GM21381 (cell line): ENCODE measurements around the gene SYNGR2.

Experiments
- ATAC-seq: cut with Tn5 transposase; IDR thresholded peaks from one replicate; pipeline ENCODE4 v1.9.1; 2021; ENCODE audit warnings: mild to moderate bottlenecking, moderate library complexity; ENCODE audit not compliant: unreplicated experiment

SYNGR2 gene

DNA sequence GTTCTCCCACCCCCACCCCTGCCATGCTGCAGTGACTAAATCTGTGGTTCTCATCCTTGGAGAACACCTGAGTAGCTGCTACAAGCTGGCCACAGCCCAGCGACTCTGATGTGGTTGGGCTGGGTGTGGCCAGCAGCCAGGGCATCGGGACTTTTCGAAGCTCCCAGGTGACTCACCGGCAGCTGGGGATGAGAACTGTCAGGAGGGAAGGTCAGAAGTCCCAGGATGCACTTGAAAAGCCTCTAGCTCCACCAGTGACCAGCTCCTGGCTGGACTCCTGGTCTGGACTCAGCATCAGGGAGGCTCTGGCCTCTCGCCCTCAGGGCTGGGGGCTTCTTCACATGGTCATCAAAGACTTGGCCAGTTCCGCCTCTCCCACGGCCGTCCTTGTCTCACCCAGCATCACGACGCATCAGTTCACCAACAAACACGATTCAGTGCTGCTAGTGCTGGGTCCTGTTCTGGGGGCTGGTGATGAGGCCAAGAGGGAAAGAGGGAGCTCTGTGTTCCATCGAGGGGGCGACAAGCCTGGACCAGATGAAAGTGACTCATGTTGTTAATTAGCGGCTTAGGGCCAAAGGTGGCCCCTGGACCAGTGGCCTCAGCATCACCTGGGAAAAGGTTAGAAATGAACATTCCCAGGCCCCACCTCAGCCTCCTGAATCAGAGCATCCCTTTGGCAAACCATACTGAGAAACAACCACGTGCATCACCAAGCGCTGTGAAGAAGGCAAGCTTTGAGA lies 26.1 kb upstream of the SYNGR2 start:
- no peak for ATAC-seq

DNA sequence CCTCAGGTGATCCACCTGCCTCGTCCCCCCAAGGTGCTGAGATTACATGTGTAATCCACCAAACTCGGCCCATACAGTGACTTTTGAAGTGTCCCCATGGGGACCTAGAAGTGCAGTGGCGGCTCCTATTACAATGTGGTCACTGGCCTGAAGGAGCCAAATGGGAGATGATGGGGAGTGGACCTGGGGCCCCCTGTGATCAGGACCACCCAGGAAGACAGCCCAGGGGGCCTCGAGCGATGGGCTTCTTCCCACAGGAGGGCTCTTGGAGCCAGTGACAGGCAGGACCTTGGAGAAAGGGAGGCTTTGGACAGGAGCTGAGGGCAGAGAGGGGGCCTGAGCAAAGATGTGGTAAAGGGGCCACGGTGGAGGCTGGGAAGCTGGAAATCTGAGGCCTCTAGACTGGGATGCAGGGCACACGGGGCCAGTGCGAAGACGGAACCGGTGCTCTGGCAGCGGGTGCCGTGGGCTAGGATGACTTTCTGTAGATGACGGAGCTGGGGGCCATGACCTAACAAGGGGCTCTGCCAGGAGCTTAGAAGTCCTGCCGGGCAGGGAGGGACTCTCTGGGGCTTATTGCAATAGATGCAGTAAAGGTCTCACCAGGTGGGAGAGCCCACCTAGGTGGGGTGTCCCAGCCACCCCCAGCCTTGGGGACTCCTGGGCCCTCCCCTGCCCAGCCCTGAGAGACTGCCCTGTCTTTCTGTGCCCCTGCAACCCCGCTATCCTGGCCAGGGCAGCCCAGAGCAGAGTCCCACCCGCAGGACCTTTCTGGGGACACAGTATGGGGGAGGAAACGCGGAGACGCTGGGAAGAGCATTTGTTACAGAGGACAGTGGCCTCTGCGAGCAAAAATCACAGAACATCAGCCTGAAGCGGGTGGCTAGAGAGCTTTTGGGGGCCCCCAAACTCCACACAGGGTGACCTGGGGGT lies 24.9 kb upstream of the SYNGR2 start:
- no peak for ATAC-seq

DNA sequence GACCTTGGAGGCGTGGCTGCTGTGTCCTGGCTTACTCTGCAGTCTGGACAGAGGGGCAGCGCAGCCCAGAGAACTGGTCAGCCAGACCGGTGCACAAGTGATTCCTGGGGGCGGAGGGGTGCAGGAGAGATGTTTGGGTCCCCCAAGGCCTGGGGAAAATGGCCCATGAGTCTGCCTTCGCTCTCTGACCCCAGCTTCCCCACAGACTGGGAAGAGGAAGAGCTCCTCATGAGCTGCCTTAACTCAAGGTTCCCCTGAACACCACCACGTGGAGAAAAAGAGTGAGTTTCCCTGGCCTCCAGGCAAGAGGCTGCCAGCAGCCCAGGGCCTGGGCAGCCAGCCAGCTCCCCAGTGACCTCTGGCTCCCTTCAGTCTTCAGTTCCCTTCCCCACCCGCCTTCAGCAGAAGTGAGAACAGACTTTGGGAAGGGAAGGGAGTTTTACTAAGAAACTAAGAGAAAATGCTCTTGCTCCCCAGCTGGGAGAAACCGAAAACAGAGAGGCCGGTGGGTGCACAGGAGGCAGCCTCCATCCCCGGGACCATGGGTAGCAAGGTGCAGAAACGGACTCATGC lies 24.1 kb upstream of the SYNGR2 start:
- ATAC-seq = no peak

DNA sequence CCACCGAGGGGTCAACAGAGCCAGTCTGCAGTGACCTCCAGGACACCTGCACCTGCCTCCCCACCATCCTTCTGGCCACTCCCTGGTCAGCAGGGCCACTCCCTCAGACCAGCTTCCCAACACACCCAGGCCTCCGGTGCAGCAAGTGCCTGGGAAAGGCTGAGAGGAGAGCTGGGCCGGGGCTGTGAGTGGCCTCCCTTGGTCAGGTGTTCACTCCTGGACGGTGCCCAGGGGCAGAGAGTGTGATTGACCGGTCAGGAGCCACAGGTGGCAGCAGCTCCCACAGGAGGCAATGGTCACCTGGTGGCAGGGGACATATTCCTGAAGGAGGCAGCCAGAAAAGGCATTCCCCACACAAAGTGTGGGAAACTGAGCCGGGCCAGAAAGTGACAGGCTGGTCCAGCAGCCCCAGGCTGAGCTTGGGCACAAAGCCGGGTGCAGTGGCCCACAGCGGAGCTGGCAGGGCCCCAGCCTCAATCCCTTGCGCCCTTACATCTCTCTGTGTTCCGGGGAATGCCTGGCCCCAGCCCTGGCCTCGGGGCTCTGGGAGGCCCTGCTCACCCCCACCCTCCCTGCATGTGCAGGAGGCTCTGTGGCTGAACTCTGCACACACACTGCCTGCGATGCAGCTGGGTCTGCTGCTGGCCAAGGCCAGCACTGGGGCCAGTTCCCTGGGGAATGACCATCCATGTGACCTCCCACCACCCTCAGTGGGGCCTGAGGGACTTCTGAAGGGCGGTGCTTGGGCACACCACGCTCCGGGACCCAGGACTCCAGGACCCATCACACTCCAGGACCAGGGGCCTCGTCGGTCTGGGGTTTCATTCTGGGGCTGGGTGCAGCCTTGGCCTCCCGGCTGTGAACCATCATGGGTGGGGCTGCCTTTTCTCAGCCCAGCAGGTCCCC lies 23.4 kb upstream of the SYNGR2 start:
- ATAC-seq = no peak

DNA sequence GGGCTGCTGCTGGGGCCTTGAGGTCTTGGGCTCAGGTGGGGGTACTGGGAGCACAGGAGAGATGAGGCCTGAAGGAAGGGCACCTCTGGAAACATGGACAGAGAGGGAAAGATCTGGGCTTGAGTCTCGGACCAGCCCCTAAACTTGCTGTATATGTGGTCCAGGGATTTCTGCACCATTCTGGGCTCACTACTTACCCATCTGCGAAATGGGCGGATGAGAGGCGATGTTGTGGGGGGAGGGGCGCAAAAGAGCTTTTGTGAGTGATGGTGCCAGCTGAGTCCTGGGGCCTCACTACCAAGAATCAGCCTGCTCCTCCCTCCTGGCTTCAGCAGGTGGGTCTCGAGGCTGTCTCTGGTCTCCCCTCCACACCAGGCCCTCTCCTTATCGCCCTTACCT lies 21.9 kb upstream of the SYNGR2 start:
- ATAC-seq = no peak

DNA sequence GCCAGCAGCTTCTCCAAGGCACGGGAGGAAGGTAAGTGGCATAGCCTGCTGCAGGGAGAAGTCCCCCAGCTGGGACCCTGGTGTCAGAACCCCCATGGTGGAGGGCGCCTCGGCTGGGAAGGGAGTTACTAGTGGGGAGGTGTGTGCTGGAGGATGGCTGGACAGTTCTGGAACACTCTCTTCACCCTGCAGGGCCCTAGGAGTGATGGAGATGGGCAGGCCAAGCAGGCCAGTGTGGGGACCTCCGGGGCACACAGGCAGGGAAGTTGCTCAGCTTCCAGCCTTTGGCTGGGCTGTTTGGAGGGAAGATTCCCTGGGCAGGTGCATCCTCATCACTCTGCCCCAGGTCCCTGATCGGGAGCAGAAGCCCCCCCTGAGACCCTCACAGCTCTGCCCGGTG lies 21.5 kb upstream of the SYNGR2 start:
- no peak for ATAC-seq

DNA sequence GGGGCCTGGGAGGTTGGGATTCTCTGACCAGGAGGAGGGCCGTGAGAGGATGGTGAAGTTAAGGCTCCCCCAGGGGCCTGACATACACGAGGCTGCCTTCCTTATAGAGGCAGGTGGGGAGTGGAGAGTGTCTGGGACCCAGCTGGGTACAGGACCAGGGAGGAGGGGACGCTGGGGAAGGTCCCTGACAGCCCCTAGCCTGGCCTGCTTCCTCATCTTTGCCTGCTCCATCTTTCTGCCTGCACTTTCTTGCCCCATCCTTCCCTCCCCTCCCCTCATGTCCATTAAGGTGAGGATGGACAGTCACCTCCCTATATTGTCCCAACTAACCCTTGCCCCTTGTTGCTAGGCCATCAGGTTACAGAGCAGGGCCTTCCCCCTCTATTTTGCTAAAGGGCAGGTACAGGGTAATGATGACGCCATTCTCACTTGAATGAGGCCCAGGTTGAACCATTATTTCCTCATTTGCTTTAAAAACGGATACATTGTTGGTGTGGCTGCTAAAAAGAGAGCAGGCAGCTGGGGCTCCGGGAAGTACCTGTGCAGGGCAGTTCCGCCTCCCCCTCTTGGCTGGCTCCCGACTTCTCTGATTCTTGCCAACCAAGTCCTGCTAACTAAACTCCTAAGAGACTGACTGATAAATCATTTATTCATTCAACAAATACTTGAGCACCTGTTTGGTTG lies 20.9 kb upstream of the SYNGR2 start:
- ATAC-seq = no peak

DNA sequence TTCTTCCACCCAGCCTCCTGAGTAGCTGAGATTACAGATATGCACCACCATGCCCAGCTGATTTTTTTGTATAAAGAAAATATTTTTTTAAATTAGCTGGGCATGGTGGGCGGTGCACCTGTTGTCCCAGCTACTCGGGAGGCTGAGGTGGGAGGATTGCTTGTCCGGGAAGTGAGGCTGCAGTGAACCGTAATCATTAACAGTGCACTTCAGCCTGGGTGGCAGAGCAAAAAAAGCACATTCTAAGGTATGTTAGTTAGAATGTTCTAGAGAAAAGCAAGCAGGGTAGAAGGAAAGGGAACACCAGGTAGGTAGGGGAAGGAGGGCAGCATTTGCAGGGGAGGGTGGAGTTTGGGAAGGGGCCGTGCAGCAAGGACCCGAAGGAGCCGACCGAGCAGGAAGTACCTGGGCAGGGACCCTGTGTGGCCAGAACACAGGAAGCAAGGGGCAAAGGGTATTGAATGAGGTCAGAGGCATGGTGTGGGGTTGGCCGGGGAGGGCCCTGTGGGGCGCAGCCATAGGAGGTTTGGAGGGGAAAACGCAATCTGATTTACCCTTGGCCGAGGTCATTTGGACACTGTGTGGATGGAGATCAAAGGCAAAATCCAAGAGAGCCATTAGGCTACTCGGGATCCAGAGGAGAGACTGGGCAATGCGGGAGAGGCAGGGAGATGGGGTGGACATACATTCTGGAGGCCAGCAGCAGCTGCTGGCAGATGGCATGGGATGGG lies 19.9 kb upstream of the SYNGR2 start:
- ATAC-seq = no peak

DNA sequence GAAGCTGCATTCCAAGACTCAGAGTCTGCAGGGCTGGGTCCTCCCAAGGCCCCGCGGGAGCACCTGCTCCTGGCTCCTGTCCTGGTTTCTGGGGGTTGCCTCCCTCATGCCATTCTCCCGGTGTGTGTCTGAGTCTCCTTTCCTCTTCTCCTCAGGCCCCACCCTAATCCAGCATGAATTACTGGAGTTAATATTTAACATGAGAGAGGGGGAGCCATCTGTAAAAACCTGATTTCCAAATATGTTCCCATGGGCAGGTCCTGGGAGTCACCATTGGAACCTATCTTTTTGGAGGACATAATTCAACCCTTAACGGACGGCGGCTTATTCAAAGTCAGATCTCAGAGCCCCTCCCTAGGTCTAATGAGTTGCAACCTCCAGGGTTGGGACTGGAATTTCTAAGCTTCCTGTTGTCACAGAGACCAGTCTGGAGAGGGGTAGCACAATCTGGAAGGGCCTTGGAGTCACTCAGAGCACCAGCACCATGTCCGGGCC lies 16.8 kb upstream of the SYNGR2 start:
- no peak for ATAC-seq

DNA sequence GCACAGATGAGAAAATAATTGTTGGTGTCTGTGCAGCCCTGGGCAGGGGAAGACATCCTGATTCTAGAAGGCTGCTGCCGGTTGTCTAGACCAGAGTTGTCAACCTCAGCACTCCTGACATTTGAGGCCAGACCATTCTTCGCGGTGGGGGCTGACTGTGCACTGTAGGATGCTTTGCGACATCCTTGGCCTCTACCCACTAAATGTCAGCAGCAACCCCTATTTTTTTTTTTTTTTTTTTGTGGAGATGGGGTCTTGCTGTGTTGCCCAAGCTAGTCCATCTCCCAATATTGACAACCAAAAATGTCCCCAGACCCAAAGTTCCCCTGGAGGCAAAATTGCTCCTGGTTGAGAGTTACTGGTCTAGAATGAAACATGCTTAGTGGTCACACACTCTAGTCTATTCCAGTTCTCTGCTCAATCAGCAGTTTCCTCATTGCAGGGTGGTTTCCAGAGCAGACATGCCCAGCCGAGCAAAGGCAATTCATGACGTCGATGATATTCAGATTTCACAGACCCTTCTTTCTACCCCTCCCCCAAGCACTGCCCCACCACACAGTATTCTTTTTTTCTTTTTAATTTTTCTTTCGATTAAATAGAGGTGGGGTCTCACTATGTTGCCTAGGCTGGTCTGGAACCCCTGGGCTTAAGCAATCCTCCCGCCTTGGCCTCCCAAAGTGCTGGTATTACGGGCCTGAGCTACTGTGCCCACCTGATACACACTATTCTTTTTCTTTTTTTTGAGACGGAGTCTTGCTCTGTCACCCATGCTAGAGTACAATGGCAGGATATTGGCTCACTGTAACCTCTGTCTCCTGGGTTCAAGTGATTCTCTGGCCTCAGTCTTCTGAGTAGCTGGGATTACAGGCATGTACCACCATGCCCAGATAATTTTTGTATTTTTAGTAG lies 13.2 kb upstream of the SYNGR2 start:
- ATAC-seq = peak; percentile 50

DNA sequence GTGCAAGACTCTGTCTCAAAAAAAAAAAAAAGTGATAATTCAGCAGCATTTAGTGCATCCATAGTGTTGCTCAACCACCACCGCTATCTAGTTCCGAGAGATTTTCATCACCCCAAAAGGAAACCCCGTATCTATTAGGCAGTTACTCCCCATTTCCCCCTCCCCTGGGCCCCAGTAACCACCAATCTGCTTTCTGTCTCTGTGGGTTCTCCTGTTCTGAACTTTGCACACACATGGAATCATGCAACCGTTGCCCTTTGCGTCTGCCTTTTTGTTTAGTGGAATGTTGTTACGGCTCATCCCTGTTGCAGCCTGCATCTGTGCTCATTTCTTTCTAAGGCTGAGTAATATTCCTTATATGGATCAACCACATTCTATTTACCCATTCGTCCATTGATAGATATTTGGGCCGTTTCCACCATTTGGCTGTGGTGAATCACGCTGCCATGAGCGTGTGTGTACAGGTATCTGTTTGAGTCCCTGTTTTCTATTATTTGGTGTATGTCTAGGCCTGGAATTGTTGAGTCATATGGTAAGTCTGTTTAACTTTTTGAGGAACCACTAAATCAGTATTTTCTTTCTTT lies 8.7 kb upstream of the SYNGR2 start:
- no peak for ATAC-seq

DNA sequence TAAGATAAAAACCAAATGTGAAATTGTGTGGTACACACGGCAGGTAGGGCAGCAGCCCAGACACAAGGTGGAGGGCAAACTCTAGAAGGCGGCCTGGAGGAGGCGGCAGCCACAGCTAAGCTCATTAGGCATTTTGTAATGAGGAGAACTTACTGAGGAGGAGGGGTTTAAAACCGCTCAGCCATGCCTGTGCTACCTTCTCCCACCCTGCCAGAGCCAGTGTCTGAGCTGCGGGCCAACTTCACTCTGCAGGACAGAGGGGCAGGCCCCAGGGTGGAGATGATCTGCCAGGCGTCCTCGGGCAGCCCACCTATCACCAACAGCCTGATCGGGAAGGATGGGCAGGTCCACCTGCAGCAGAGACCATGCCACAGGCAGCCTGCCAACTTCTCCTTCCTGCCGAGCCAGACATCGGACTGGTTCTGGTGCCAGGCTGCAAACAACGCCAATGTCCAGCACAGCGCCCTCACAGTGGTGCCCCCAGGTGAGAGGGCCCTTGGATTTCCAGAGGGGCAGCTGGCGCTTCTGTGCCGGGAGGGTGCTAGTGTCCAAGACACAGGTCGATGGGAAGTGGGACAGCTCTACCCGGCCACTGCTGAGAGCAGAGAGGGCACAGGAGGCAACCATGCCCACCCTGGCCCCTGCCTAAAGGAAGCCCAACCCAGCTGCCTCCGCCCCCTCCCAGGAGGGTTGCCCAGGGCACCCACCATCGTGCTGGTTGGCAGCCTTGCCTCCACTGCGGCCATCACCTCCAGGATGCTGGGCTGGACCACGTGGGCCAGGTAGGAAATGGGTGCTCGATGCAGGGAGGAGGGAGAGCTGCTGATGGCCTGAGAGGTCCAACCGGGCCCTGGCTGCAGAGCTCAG lies 4.3 kb upstream of the SYNGR2 start:
- no peak for ATAC-seq

DNA sequence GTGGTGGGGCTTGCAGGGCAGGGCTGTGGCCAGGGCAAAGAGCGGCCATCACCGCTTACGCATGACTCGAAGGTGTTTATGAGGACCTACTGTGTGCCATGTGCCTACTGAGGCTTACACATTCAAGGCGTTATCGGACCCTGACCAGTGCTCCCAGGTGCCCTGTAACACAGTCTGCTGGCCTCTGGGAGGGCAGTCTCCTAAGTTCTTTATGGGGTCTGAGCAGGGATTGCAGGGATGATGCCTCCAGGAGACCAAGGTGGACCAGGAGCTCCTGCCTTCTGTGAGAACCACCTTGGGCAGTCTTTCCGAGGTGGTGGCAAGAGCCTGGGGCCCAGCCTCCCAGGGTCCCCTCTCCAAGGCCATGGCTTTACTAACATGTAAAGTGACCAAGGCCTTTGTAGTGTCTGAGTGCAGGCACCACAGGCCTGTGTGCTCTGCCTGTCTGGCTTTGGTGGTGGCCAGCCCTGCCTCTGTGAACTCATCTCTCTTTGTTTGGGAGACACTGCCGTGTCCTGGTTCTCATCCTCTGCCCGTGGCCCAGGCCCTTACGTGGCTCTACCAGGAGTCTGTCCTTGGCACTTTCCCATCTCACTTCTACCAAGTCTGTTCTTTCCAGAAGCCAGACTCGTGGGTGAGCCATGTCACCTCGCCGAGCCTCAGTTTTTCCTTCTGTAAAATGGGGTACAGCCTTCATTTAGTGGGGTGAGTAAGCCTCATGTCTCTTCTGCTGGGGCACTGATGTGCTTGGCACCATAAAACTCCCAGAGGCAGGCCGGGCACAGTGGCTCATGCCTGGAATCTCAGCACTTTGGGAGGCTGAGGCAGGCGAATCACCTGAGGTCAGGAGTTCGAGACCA lies 3.4 kb upstream of the SYNGR2 start:
- ATAC-seq = no peak

DNA sequence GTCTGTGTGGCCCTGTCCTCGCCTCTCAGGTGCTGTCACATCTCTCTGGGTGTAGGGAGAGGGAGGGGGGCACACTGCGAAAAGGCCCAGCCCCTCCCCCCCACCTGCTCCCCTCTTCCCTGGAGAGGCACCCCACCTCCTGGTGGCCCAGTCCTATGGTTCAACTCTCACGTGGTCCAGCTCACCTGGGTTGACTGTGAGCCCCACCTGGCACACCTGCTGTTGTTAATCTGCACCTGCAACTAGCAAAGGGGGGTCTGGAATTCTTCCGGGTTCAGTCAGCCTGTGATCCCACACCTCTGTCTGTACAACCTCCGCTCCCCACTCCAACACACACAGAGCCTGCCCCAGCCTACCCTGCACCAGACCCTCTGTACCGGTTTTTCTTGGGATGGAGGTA lies 2.0 kb upstream of the SYNGR2 start:
- no peak for ATAC-seq

DNA sequence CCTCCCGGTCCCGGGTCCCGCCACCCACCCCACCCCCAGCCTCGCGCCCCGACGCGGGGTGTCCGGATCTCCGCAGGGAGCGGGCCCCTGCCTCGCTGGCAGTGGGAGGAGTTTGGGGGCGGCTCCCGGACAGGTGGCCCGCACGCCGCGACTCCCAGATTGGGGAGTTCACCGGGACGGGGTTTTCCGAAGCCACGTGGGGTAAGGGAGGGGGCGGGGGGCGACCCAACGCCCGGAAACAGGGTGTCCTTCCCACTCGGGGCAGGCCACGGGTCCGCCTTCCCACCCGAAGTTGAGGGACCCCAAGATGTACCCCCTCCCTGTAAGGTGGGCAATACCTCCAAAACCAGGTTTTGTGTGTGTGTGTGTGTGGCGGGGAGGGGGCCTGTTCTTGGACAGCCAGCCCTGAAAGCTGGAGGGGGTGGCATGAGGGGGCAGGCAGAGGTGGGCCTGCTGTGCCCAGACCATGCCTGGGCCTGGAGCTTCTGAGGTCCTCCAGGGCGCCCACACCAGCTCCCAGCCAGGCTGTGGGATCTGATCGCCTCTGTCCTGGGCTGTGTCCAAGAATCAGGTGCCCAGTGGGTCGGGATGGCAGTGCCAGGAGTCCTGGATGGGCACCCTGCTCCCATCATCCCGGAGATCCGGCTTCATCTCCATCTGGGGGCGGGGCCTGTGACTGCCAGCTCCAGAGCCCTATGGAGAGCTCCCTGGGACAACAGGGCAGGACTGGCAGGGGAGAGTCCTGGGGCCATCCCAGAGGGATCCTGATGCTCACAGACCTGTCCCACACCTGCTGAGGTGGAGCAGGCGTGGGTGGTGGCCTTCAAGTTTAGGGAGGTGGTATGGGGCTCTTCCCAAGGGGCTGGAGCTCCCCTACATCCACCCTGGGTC lies 767 bp downstream of the SYNGR2 start:
- ATAC-seq = peak; percentile 30
